ENCODE measurements around the gene DNAH7.

DNA sequence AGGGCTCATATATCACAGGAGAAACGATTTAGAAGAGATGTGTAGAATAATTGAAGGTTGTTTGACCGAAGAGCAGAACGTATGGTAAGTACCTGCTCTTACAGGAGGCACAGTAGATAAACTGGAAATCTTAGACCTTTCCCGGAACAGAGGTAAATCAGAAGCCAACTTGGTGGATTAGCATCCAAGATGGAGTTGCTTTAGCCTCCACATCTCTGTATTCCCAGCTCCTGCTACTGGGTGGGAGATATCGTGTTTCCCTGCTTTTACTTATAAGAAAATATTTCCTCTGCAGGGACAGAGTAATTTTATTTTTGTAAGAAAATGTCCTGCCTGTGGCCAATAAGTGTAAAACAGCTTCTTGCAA, 247.1 kb downstream of the DNAH7 start:
- TF ChIP-seq, protein P1, sequence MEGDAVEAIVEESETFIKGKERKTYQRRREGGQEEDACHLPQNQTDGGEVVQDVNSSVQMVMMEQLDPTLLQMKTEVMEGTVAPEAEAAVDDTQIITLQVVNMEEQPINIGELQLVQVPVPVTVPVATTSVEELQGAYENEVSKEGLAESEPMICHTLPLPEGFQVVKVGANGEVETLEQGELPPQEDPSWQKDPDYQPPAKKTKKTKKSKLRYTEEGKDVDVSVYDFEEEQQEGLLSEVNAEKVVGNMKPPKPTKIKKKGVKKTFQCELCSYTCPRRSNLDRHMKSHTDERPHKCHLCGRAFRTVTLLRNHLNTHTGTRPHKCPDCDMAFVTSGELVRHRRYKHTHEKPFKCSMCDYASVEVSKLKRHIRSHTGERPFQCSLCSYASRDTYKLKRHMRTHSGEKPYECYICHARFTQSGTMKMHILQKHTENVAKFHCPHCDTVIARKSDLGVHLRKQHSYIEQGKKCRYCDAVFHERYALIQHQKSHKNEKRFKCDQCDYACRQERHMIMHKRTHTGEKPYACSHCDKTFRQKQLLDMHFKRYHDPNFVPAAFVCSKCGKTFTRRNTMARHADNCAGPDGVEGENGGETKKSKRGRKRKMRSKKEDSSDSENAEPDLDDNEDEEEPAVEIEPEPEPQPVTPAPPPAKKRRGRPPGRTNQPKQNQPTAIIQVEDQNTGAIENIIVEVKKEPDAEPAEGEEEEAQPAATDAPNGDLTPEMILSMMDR (IDR thresholded peaks at IDR 0.05; ENCODE audit: insufficient read depth, low read depth, low read length) = no peak
- no peak for TF ChIP-seq EZH2 (IDR thresholded peaks at IDR 0.05; ENCODE audit: insufficient read depth, low read length)
